Measurements from ENCODE around the gene EMSY.

- TF ChIP-seq, protein P1, sequence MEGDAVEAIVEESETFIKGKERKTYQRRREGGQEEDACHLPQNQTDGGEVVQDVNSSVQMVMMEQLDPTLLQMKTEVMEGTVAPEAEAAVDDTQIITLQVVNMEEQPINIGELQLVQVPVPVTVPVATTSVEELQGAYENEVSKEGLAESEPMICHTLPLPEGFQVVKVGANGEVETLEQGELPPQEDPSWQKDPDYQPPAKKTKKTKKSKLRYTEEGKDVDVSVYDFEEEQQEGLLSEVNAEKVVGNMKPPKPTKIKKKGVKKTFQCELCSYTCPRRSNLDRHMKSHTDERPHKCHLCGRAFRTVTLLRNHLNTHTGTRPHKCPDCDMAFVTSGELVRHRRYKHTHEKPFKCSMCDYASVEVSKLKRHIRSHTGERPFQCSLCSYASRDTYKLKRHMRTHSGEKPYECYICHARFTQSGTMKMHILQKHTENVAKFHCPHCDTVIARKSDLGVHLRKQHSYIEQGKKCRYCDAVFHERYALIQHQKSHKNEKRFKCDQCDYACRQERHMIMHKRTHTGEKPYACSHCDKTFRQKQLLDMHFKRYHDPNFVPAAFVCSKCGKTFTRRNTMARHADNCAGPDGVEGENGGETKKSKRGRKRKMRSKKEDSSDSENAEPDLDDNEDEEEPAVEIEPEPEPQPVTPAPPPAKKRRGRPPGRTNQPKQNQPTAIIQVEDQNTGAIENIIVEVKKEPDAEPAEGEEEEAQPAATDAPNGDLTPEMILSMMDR (IDR thresholded peaks at IDR 0.05): no peak
- no peak for TF ChIP-seq POLR2A (IDR thresholded peaks at IDR 0.05)
These were observed 134.9 kb downstream of the EMSY start for GRCh38 chr11:76579752-76580151.
